ENCODE measurements around the gene NBDY.
A peak's percentile ranks its signal among the peaks of the same experiment; 100 is the strongest.
"Not testable (repeated sequence)": the region's sequence is repeated elsewhere in the genome, so short reads cannot be mapped to it uniquely, and the experiment has no call there.

Gene NBDY

GRCh38 chrX:56729152-56729850 is at the start of gene NBDY:
Gene NBDY, plus strand, starts transcription at chrX:56729243. Its CDS starts 111 bp downstream, at chrX:56729354.
- H3K4me3 ChIP-seq (replicated peaks; ENCODE audit: low read depth, low read length): peak within 1 kb of the TSS; percentile 66
- TF ChIP-seq CTCF (IDR thresholded peaks at IDR 0.05; ENCODE audit: low read depth, low read length, missing control alignments): no peak
- DNase-seq (ENCODE audit: extremely low read depth, low read depth): no peak

DNA sequence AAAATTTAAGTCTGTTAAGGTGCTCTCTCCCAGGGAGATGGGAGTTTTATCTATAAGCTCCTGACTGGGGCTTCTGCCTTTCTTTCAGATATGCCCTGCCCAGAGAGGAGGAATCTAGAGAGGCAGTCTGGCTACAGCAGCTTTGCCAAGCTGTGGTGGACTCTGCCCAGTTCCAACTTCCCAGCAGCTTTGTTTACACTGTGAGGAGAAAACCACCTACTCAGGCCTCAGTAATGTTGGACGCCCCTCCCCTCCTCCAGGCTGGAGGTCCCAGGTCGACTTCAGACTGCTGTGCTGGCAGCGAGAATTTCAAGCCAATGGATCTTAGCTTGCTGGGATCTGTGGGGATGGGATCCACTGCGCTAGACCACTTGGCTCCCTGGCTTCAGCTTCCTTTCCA is 24.5 kb upstream of the NBDY start:
- DNase-seq (ENCODE audit: extremely low read depth, low read depth); H3K4me3 ChIP-seq (replicated peaks; ENCODE audit: low read depth, low read length): not testable (repeated sequence)

GRCh38 chrX:56726605-56727004 is 2.4 kb upstream of the NBDY start:
- H3K4me3 ChIP-seq (replicated peaks; ENCODE audit: low read depth, low read length): no peak overlapping the region
- no peak for DNase-seq (ENCODE audit: extremely low read depth, low read depth)
- TF ChIP-seq CTCF (IDR thresholded peaks at IDR 0.05; ENCODE audit: low read depth, low read length, missing control alignments): peak; percentile 46

GRCh38 chrX:56727531-56727930 is 1.5 kb upstream of the NBDY start:
- TF ChIP-seq CTCF (IDR thresholded peaks at IDR 0.05; ENCODE audit: low read depth, low read length, missing control alignments): no peak
- no peak for DNase-seq (ENCODE audit: extremely low read depth, low read depth)
- no peak overlapping the region for H3K4me3 ChIP-seq (replicated peaks; ENCODE audit: low read depth, low read length)

DNA sequence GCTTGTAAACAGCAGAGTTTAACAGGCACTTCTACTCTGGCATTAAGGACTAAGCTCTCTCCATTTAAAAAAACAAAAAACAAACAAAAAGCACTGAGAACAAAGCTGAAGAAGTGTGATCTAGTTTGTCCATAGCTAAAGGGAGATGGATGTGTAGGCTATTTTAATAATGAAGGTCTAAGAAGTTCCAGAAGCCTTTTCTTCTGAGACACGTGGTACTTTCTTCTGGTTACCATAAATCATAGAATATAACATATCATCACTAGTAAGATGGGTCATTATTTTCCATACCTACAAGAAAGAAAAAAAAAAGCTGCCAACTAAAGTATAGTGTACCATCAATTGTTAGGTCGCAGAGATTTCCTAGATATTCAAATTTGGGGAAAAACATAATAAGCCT is 722 bp upstream of the NBDY start:
- no peak for DNase-seq (ENCODE audit: extremely low read depth, low read depth)
- peak overlapping the region; percentile 66; the same call in 1 of the 2 replicates for H3K4me3 ChIP-seq (replicated peaks; ENCODE audit: low read depth, low read length)
- no peak for TF ChIP-seq CTCF (IDR thresholded peaks at IDR 0.05; ENCODE audit: low read depth, low read length, missing control alignments)

- no peak for TF ChIP-seq CTCF (IDR thresholded peaks at IDR 0.05; ENCODE audit: low read depth, low read length, missing control alignments)
- no peak for DNase-seq (ENCODE audit: extremely low read depth, low read depth)
- peak overlapping the region; percentile 66 for H3K4me3 ChIP-seq (replicated peaks; ENCODE audit: low read depth, low read length)
These were observed 291 bp upstream of the NBDY start for GRCh38 chrX:56728752-56729151.

GRCh38 chrX:56733459-56734046 is 4.5 kb downstream of the NBDY start:
- DNase-seq (ENCODE audit: extremely low read depth, low read depth): no peak

More at GRCh38 chrX:56733459-56734046, 4.5 kb downstream of the NBDY start:
- peak; percentile 40 for TF ChIP-seq CTCF (IDR thresholded peaks at IDR 0.05; ENCODE audit: low read depth, low read length, missing control alignments)
- H3K4me3 ChIP-seq (replicated peaks; ENCODE audit: low read depth, low read length): no peak overlapping the region

All from HFF-Myc (cell line).